ENCODE data around the gene TMOD3. TPM values are rescaled to one million over a fixed set of nuclear protein-coding genes. Genes with fewer than 3 reads are reported as not detected.
A peak's percentile ranks its signal among the peaks of the same experiment; 100 is the strongest.
"Not testable (repeated sequence)": the region's sequence is repeated elsewhere in the genome, so short reads cannot be mapped to it uniquely, and the experiment has no call there.

Gene TMOD3
- total RNA-seq, result 10 to 100 TPM; 45.9 to 52.8 TPM

DNA sequence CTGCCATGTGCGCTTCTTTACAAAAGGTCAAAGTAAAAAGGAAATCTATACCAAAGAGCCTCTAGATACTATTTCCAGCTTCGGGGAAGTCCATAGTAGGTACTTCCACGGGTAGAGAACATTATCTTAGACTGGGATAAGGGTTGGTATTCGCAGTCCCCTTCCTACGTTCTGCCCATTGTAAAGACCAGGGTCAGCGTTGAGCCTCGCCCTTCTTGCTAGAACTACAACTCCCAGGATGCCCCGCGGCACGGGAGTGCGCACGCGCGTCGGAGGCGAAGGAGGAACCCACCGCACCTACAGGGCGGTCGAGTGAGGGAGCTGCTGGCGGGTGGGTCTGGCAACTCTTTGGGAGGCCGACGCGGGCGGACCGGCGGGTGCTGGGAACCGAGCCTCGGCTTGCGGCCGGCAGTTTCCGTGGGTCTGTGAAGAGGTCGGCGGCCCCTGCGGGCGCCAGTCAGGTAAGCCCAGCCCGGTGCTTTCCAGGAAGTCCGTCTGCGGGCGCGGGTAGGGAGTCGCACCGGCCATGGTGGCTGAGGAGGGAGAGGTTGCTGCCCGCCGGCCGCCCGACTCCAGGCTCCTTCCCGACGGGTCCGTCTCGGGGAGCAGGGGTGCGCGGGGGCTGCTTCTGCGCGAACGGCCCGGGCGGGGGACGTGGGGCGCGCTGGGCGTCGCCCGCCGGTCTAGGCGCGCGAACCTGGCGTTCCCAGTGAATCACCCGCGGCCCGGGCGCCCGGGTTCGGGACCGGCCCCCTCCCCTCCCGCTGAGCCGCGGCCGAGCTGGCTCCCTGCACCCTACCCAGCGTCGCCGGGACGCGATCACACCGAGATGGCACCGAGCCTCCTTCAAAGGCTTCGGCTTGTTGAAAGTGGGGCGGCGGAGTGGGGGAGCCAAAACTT is at the start of gene TMOD3:
TMOD3 (plus strand) TSS at position 278 of the 900 bp plus-strand sequence. CDS start 33,232 bp downstream, outside the sequence.
- peak; percentile 91 for DNase-seq
- Mint-ChIP-seq H3K4me3 (peak within 1 kb of the TSS; percentile 89), H3K4me1 (ENCODE audit: low read depth) (peaks cover 39% of the 10 kb centered on the region)

DNA sequence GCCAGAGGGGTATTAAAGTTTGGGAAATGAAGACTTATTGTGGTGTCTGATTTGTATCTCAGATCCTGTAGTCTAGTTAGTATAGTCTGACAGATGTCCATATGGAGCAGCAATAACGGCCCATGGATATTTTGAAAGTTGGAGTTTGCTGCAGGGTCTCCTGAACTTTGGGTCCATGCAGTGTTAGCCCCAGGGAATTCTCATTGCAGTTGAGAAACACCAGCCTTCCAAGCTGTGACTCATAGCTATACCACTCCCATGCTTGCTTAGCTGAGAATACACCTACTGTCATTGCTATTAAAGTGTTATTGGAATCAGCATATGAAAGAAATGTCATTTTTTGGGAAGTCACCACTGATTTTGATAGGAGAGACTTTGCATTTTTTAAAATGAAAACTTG is 48.8 kb upstream of the TMOD3 start:
- no peak overlapping the region for H3K4me3 Mint-ChIP-seq
- CTCF ChIA-PET, result interaction anchor here (0.7 to 3.3 kb wide), 6 partner anchors 8 to 161 kb away, joined by 3 to 29 read pairs (median 3); no protein-coding TSS in a partner anchor
- no peaks in the 10 kb centered on the region for H3K9me3 Mint-ChIP-seq
- no peaks in the 10 kb centered on the region for H3K4me1 Mint-ChIP-seq (ENCODE audit: low read depth)
- intact Hi-C loops (cut with micrococcal nuclease), result loop anchor here (5.0 kb wide), 1 partner anchor 127 kb away; no protein-coding TSS in a partner anchor
- H3K27ac Mint-ChIP-seq, result no peak overlapping the region
- H3K36me3 Mint-ChIP-seq (ENCODE audit: low read depth), result peaks cover 21% of the 10 kb centered on the region
- no peak for DNase-seq
- H3K27me3 Mint-ChIP-seq (ENCODE audit: low read depth), result no peaks in the 10 kb centered on the region

More for the DNA sequence above, at the start of gene TMOD3:
- intact Hi-C loops (cut with micrococcal nuclease), result loop anchor here (1.0 to 5.0 kb wide), 7 partner anchors 9 to 178 kb away; partner anchors contain the start of genes LEO1 and LYSMD2
- CTCF ChIA-PET, result interaction anchor here (1.1 kb wide), 1 partner anchor 49 kb away, joined by 3 read pairs; no protein-coding TSS in a partner anchor
- no peaks in the 10 kb centered on the region for H3K27me3 Mint-ChIP-seq (ENCODE audit: low read depth)
- H3K36me3 Mint-ChIP-seq (ENCODE audit: low read depth), result peaks cover 1% of the 10 kb centered on the region
- peak within 1 kb of the TSS; percentile 83 for H3K27ac Mint-ChIP-seq
- no peaks in the 10 kb centered on the region for H3K9me3 Mint-ChIP-seq

- Mint-ChIP-seq H3K27ac (no peak overlapping the region), H3K27me3 (ENCODE audit: low read depth) (no peaks in the 10 kb centered on the region), H3K4me3 (no peak overlapping the region), H3K36me3 (ENCODE audit: low read depth) (peaks cover 21% of the 10 kb centered on the region), H3K4me1 (ENCODE audit: low read depth) (no peaks in the 10 kb centered on the region), H3K9me3 (no peaks in the 10 kb centered on the region)
- intact Hi-C loops (cut with micrococcal nuclease), result loop anchor here (5.0 kb wide), 1 partner anchor 126 kb away; no protein-coding TSS in a partner anchor
- CTCF ChIA-PET, result interaction anchor here (0.9 to 3.3 kb wide), 3 partner anchors 131 to 160 kb away, joined by 3 to 29 read pairs (median 3); no protein-coding TSS in a partner anchor
- DNase-seq, result no peak
These were observed 47.9 kb upstream of the TMOD3 start for GRCh38 chr15:51781506-51781905.

DNA sequence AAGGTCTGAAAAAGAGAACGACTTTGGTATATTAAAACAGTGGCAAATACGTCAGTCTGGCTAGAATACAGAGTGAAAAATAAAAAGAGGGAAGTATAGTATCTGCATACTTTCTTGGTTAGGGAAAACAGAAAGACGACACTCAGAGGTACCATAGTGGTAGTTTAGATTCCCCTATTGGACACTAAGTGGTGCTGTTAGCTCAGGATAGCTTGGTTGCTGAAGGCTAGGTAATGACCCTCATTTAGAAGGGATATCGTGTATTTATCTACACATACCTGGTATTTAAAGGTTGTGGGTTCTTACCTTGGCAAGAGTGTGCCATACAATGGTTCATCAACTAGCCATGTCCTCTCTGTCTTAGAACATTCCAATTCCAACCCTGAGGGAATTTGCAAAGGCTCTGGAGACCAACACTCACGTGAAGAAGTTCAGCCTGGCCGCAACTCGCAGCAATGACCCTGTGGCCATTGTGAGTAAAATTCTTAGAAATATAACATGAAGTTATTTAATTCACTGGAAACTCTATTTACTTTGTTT is 47.0 kb upstream of the TMOD3 start:
- intact Hi-C loops (cut with micrococcal nuclease), result loop anchor here (5.0 kb wide), 1 partner anchor 125 kb away; no protein-coding TSS in a partner anchor
- no peaks in the 10 kb centered on the region for H3K4me1 Mint-ChIP-seq (ENCODE audit: low read depth)
- no peak overlapping the region for H3K4me3 Mint-ChIP-seq
- no peak overlapping the region for H3K27ac Mint-ChIP-seq
- H3K36me3 Mint-ChIP-seq (ENCODE audit: low read depth), result peaks cover 21% of the 10 kb centered on the region
- H3K9me3 Mint-ChIP-seq, result no peaks in the 10 kb centered on the region
- no peaks in the 10 kb centered on the region for H3K27me3 Mint-ChIP-seq (ENCODE audit: low read depth)
- DNase-seq, result no peak
- CTCF ChIA-PET, result interaction anchor here (0.9 to 2.0 kb wide), 3 partner anchors 8 to 454 kb away, joined by 3 to 6 read pairs (median 4); no protein-coding TSS in a partner anchor

GRCh38 chr15:51783967-51784366 is 45.5 kb upstream of the TMOD3 start:
- no peaks in the 10 kb centered on the region for H3K27me3 Mint-ChIP-seq (ENCODE audit: low read depth)
- H3K27ac Mint-ChIP-seq, result no peak overlapping the region
- CTCF ChIA-PET, result interaction anchor here (0.6 to 2.0 kb wide), 4 partner anchors 8 to 452 kb away, joined by 3 to 10 read pairs (median 4); no protein-coding TSS in a partner anchor
- no peak overlapping the region for H3K4me3 Mint-ChIP-seq
- no peaks in the 10 kb centered on the region for H3K4me1 Mint-ChIP-seq (ENCODE audit: low read depth)
- DNase-seq, result no peak
- intact Hi-C loops (cut with micrococcal nuclease), result loop anchor here (5.0 kb wide), 1 partner anchor 123 kb away; no protein-coding TSS in a partner anchor
- H3K36me3 Mint-ChIP-seq (ENCODE audit: low read depth), result peaks cover 22% of the 10 kb centered on the region
- no peaks in the 10 kb centered on the region for H3K9me3 Mint-ChIP-seq

DNA sequence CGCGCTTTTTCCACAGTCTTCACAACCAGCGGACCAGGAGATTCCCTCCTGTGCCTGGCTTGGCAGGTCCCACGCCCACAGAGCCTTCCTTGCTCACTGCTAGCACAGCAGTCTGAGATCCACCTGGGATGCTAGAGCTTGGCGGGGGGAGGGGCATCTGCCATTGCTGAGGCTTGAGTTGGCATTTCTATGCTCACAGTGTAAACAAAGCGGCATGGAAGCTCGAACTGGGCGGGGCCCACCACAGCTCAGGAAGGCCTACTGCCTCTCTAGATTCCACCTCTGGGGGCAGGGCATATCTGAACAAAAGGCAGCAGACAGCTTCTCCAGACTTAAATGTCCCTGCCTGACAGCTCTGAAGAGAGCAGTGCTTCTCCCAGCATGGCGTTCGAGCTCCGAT is 42.3 kb upstream of the TMOD3 start:
- H3K4me3 Mint-ChIP-seq, result not testable (repeated sequence)

GRCh38 chr15:51792474-51792873 is 37.0 kb upstream of the TMOD3 start:
- DNase-seq; H3K36me3 Mint-ChIP-seq (ENCODE audit: low read depth); H3K27ac Mint-ChIP-seq; intact Hi-C loops (cut with micrococcal nuclease); H3K4me3 Mint-ChIP-seq; H3K27me3 Mint-ChIP-seq (ENCODE audit: low read depth); H3K4me1 Mint-ChIP-seq (ENCODE audit: low read depth); CTCF ChIA-PET; H3K9me3 Mint-ChIP-seq: not testable (repeated sequence)

More for the DNA sequence above, 42.3 kb upstream of the TMOD3 start:
- intact Hi-C loops (cut with micrococcal nuclease); H3K4me1 Mint-ChIP-seq (ENCODE audit: low read depth); CTCF ChIA-PET; H3K27me3 Mint-ChIP-seq (ENCODE audit: low read depth); DNase-seq; H3K9me3 Mint-ChIP-seq; H3K27ac Mint-ChIP-seq: not testable (repeated sequence)
- peaks cover 14% of the 10 kb centered on the region for H3K36me3 Mint-ChIP-seq (ENCODE audit: low read depth)

DNA sequence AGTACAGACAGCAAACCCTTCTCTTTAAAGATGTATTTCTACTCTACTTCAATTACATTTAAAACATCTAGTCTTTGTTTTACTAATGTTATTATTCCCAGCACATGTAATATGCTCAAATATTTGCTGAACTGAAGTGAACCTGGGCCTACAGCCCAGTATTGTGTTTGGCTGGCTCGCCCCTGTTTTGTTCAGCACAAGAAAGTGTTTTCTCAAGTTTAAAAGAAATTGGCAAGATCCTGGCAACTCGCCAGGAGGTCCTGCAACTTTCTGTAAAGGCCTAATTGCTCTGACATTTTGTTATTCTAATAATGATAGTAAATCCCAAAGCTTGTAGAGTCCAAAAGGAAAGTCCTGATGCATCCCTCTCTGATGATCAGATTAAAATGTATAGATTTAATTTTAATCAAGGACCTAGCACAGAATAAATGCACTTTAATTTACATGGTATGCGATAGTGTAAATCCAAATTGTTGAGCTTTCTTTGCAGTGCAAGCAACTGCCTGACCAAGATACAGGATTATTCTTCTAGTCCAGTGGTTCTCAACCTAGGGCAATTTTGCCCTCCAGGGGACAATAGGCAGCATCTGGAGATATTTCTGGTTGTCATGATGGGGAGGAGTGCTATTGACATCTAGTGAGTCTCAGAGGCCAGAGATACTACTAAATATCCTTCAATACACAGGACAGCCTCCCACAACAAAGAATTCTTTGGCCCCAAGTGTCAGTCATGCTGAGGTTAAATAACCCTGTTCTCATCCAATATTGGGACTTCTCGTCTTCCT is 35.7 kb upstream of the TMOD3 start:
- intact Hi-C loops (cut with micrococcal nuclease), result no loop called here
- Mint-ChIP-seq H3K4me3 (no peak overlapping the region), H3K9me3 (peaks cover 8% of the 10 kb centered on the region), H3K27me3 (ENCODE audit: low read depth) (no peaks in the 10 kb centered on the region), H3K36me3 (ENCODE audit: low read depth) (no peaks in the 10 kb centered on the region), H3K4me1 (ENCODE audit: low read depth) (no peaks in the 10 kb centered on the region), H3K27ac (no peak overlapping the region)
- CTCF ChIA-PET, result no interaction called here
- DNase-seq, result no peak

DNA sequence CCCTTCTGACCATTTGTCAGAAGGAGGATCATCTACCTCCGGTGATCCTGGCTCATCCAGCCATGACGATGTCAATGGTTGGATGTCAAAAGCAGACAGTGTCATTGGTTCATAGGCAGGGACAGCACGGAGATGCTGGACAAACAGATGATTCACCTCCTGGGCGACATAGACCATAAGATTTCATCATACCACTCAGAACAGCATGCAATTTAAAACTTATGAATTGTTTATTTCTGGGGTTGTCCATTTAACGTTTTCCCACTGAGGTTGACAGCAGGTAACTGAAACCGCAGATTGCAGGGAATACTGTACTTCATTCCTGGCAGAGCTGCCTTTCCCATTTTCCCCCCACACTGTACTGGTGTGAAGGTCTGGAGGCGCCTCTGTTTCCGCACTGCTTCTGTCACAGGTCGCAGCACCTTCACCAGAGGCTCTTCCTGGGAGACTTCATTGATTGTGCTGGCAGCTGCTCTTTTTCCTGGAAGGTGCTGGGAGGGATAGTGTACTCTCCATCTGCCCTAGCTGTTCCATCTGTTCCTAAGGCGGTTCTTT is 32.5 kb upstream of the TMOD3 start:
- intact Hi-C loops (cut with micrococcal nuclease), result no loop called here
- Mint-ChIP-seq H3K4me3 (no peak overlapping the region), H3K9me3 (no peaks in the 10 kb centered on the region), H3K27ac (no peak overlapping the region), H3K4me1 (ENCODE audit: low read depth) (no peaks in the 10 kb centered on the region), H3K27me3 (ENCODE audit: low read depth) (no peaks in the 10 kb centered on the region), H3K36me3 (ENCODE audit: low read depth) (peaks cover 3% of the 10 kb centered on the region)
- no peak for DNase-seq
- CTCF ChIA-PET, result interaction anchor here (0.6 kb wide), 1 partner anchor 246 kb away, joined by 3 read pairs; no protein-coding TSS in a partner anchor

- CTCF ChIA-PET, result no interaction called here
- intact Hi-C loops (cut with micrococcal nuclease), result no loop called here
- peak; percentile 8 for DNase-seq
- H3K27ac Mint-ChIP-seq, result no peak overlapping the region
- peaks cover 3% of the 10 kb centered on the region for H3K36me3 Mint-ChIP-seq (ENCODE audit: low read depth)
- no peaks in the 10 kb centered on the region for H3K9me3 Mint-ChIP-seq
- H3K4me3 Mint-ChIP-seq, result no peak overlapping the region
- H3K27me3 Mint-ChIP-seq (ENCODE audit: low read depth), result no peaks in the 10 kb centered on the region
- no peaks in the 10 kb centered on the region for H3K4me1 Mint-ChIP-seq (ENCODE audit: low read depth)
These were observed 31.2 kb upstream of the TMOD3 start for GRCh38 chr15:51798281-51798680.

DNA sequence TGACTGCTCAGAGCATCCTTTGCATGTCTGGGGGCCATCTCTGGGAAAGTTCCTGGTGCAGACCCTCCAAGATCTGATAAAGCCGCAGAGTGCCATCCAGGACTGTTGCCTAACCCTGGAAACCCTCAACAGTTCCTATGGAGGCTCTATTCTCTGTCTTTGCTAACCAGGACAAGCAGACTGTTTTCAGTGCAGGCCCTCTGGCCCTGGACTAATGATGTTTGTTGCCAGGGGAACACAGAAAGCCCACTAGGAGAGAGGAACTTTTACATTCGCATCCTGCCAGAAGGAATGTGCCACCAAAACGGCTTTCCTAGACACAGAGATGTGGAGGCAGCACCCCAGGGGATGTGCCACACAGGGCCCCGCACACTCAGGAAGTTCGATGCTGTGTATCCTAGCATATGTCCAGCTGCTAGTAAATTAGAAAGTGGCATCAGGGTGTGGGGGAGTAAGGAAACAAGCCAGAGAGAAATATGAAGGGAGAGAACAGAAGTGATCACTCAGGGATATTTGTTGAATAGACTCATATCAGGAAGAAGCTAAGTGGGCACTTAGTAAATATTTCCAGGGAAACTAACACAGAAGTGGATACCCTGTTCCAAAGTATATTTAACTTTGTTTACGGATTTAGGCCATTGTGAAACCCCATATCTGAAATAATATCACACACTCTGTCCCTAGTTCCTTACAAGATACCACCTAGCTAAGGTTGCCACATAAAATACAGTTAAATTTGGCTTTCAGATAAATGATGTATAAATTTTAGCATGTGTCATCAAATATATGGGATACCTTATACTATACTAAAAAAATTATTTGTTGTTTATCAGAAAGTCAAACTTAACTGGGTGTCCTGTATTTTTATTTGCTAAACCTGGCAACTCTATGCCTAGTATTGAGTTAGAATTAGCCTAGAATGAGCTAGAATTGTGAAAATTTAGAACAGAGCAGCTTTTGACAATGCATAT is 29.9 kb upstream of the TMOD3 start:
- Mint-ChIP-seq H3K4me1 (ENCODE audit: low read depth) (no peaks in the 10 kb centered on the region), H3K36me3 (ENCODE audit: low read depth) (peaks cover 4% of the 10 kb centered on the region), H3K27ac (no peak overlapping the region), H3K27me3 (ENCODE audit: low read depth) (no peaks in the 10 kb centered on the region), H3K9me3 (no peaks in the 10 kb centered on the region), H3K4me3 (no peak overlapping the region)
- CTCF ChIA-PET, result no interaction called here
- no peak for DNase-seq
- intact Hi-C loops (cut with micrococcal nuclease), result no loop called here
